ENCODE data around the gene ATP8B1.
A peak's percentile ranks its signal among the peaks of the same experiment; 100 is the strongest.
"Not testable (repeated sequence)": the region's sequence is repeated elsewhere in the genome, so short reads cannot be mapped to it uniquely, and the experiment has no call there.

The ATP8B1 gene

DNA sequence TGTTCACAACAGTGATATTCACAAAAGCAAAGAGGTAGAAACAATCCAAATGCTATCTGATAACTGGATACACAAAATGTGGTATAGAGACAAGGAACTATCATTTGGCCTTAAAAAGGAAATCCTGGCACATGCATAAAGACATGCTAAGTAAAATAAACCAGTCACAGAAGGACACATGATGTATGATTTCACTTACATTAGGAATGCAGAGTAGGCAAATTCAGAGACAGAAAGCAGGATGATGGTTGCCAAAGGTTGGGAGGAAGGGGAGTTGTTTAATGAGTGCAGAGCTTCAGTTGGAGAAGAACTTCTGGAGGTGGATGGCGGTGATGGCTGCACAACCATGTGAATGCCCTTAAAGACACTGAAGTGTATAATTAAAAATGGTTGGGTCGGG, 38.1 kb downstream of the ATP8B1 start:
- no peak for DNase-seq (ENCODE audit: low read depth)

DNA sequence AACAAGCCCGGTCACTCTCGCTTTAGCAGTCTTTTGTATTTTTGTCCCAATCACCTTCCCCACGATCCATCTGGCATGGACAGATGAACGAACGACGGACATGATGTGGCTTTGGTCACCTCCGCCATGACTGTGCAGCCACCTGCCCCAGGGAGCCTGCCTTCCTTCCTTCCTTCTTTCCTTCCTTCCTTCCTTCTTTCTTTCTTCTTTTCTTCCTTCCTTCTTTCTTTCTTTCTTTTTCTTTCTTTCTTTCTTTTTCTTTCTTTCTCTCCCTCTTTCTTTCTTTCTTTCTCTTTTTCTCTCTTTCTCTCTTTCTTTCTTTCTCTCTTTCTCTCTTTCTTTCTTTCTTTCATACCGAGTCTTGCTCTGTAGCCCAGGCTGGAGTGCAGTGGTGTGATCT, 39.0 kb downstream of the ATP8B1 start:
- DNase-seq (ENCODE audit: low read depth) = no peak

DNA sequence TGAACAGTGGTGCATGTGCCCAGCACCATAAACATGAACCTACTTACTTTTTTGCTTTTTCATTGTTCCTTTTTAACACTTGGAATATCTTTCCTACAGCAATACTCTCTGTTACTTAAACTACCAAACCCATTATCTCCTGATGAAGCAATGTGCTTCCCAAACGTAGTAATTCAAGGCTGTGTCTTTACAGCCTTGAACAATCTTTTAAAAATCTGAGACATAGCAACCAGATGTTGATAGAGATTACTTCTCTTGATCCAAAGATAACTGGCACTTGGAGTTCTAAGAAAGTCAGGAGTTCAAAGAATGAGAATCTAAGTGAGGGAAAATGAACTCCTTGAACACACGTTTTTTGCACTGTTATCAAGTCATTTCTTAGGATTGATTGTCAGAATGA, 40.4 kb downstream of the ATP8B1 start:
- no peak for DNase-seq (ENCODE audit: low read depth)

DNA sequence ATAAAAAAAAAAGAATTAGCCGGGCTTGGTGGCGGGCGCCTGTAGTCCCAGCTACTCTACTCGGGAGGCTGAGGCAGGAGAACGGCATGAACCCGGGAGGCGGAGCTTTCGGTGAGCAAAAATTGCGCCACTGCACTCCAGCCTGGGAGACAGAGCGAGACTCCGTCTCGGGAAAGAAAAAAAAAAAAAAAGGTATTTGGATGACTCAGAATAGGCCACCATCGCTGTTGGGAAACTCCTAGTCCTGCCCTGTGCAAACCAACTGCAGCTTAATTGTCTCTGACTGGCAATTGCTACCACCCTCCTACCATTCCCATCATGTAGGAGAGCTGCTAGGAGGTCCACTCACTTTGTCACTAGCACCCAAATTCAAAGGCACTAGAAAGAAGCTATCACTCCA, 43.5 kb downstream of the ATP8B1 start:
- DNase-seq (ENCODE audit: low read depth) = no peak

DNA sequence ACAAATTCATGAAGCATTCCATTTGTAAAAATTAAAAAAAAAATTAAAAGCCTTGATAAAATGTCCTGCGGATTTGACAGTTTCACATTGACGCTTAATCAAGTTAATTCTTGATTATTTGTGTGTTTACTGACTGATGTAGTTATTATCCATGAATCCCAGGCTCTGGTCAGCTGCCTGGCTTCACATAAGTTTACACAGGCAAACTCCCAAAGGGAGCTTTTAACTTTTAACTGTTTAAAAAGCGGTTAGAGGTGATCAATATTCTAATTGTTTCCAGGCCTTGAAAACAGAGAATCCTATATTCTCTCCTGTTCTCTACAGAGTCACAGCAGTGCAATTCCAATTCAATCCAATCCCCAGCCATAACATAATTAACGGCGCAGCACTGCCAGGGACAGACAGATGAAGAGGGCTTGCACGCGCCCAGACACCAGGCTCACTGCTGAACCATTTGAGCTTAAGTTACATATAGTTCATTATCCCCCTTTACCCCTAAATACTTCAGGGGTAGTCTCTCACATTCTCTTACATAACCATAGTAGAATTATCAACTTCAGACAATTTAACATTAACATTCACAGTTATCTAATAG, 47.5 kb downstream of the ATP8B1 start:
- DNase-seq (ENCODE audit: low read depth) = no peak

DNA sequence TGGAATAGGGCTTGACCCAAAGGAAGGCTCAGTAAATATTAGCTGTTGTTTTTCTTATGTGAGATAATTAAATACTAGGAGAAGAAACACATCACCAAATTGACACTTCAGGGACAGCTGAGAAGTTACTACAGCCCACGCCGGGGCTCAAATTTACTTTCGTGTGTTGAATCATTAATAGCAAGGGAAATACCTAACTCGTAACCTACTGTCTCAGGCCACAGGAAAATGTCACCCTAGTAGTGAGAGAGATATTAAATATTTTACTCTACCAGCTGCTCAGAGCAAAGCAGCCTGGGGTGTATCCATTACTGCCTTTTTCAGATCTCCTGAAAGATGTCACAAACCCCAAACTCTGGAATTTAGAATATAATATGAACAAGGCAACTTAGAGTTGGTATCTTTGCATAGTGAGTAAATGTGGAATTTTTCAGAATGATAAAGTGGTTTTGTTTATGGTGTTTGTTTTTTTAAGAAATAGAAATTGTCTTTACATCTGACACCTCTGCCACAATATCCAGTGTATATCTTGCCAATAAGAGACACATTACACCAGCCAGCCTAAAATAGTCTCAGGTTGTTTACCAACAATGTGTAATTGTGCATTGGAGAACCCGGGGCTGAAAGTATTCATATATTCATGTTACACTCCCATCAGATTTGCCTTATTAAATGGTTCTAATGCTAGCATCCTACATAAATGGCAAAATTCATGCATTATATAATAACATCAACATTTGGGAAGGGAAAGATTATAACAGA, 48.4 kb downstream of the ATP8B1 start:
- DNase-seq (ENCODE audit: low read depth) = no peak

DNA sequence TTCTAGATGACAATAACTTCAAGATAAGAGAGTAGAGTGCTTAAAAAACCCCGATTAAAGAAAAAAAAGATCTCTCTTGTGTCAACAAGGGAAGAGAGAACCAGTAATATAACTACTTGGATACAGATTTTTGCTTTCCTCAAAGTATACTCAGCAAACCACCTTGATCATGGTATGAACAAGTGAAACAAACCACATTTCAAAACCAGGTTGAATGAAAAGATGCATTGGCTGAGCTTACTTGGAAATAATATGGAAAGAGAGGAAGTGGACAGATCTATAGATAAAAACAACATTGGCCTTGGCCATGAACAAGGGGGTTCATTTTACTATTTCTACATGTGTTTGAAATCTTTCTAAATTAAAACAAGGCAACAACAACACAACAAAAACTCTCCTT, 50.1 kb downstream of the ATP8B1 start:
- no peak for DNase-seq (ENCODE audit: low read depth)

DNA sequence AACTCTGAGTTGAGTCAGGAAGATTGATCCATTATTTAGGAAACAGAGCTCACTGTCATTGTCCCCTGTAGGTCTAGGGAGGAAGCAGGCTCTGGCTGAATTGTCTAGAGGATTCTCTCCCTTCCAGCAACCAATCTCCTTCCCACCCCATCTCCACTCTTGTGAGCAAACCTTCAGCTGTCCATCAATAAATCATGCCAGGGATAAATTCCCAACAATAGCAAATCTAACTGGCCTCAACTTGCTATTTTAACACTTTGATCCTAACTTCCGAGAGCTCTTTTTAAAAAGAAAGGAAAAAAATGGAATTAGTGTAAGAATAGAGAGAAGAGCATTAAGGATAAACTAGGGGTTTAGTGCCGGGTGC, 53.5 kb downstream of the ATP8B1 start:
- DNase-seq (ENCODE audit: low read depth) = no peak

DNA sequence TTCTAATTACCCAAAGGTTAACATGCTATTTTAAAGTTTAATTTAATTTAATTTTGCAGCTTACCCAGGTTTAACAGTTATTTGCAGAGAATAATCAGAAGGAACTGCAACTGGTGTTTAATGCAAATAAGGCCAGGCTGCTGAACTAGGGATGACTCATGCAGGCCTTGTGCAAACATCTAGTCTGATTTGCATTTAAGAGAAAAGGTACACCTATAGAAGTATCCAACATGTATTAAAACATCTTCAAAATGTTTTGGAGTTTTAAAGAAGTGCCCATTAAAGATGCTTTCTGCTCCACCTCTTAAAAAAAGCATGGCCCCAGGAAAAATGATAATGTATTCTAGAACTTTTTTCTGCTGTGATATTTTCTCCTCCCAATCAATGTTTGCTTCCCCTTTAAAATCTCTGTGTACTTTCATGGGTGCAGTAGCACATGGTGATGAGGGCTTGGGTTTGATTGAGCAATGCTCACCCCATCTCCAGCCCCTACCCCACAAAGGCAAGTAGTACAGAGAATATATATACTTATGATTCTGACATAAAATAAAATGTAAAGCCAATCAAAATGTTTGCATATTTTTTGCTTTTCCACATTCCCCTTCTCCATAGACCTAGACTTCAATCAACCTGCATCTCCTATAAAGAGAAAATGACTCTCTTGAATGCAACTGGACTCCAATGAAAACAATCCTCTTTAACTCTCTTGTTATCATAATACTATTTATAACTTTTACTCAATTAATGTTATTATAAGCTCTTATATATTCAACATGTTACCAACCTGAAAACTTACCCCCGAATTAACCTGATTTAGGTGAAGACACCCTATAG, 54.1 kb downstream of the ATP8B1 start:
- peak; percentile 56 for DNase-seq (ENCODE audit: low read depth)

DNA sequence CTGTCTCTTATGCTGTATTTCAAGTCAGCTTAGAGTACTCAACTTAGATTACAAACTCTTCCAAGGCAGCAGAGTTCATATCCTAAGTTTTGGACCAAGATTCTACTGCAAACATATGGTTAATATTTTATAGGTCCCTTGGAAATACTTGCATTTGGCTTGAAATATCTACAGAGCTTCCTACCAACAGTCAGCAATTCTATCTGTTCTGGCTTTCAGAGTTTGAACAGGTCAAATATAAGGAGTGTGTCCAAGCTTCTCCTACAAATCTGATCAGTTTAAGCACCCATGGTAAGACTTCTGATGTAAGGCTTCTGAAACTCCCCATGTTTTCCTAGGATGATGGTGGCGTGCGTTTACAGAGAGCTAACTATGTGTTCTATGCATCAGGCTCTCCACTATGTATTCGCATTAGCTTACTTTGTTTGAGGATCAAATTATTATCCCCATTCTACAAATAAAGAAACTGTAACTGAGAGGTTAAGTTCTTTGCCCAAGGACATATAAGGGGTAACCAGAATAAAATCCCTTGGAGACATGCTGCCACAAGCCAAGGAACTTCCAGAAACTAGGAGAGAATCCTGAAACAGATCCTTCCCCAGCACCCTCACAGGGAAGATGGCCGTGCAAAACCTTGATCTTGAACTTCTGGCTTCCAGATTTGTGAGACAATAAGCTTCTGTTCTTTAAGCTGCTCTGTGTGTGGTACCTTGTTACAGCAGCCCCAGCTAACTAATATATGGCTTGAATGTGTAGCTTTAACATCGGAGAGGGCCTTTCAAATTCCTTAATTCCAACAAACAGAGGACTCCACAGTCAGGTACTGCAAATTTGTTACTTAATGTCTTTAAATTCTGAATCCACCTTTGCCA, 55.1 kb downstream of the ATP8B1 start:
- no peak for DNase-seq (ENCODE audit: low read depth)

DNA sequence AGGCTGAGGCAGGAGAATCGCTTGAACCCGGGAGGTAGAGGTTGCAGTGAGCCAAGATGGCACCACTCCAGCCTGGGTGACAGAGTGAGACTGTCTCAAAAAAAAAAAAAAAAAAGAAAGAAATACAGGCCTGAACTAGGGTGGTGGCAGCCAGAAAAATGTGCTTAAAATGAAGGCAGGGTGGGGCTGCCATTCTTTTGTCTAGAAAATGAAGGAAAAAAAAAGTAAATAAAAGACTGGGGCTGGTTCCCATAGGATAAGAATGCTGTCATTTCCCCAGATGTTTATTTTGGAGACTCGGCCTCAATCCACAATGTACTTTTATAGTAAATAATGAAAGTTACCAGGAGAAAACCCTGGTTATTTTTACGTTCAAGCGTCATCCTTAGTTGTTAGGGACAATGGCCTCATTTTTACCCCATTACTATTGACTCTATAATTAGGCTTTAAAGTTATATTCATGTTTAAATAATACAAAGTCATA, 58.9 kb downstream of the ATP8B1 start:
- DNase-seq (ENCODE audit: low read depth) = peak; percentile 89

DNA sequence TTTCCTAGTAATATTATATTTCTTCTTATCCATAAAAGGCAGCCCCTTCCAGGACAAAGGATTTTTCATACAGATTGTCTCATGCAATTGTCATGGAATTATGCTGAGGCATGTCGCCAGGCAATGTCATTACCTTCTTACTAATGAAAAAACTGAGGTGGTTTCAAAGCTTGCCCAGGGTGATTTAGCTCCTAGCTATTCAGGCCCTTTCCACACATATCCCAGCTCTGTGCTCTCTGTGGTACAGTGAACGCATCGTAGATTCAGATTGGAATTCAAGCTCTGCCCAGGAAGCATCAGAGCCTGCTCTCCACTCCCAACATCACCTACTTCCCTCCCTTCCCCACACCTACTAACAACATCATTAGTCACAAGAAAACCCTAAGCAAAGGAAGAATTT, 60.1 kb downstream of the ATP8B1 start:
- DNase-seq (ENCODE audit: low read depth) = peak; percentile 91

DNA sequence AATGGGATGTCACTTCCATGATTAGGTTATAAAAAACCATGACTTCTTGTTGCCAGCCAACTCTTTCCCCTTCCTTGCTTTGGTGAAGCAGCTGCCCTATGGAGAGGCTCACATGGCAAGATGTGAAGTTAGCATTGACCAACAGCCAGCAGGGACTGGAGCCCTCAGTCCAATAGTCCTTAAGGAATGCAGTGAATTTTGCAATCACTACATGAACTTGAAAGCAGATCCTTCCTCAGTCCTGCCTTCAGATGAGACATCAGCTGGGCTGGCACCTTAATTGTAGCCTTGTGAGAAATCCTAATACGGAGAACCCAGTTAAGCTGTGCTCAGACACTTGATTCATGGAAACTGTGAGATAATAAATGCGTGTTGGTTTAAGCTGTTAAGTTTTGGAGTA, 61.8 kb downstream of the ATP8B1 start:
- DNase-seq (ENCODE audit: low read depth) = peak; percentile 38

DNA sequence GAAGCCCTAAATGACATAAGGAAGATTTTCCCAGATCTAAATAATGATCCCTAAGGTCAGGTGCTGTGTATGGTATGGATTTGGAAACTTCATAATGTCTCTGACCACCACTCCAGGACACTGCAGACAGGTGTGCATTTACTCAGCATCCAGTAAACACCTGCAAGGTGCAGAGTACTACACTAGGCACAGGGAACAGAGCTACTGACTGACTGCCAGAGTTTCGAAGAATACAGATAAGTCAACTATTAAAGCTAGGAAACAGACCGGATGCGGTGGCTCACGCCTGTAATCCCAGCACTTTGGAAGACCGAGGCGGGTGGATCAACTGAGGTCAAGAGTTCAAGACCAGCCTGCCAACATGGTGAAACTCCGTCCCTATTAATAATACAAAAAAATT, 65.0 kb downstream of the ATP8B1 start:
- DNase-seq (ENCODE audit: low read depth) = no peak

DNA sequence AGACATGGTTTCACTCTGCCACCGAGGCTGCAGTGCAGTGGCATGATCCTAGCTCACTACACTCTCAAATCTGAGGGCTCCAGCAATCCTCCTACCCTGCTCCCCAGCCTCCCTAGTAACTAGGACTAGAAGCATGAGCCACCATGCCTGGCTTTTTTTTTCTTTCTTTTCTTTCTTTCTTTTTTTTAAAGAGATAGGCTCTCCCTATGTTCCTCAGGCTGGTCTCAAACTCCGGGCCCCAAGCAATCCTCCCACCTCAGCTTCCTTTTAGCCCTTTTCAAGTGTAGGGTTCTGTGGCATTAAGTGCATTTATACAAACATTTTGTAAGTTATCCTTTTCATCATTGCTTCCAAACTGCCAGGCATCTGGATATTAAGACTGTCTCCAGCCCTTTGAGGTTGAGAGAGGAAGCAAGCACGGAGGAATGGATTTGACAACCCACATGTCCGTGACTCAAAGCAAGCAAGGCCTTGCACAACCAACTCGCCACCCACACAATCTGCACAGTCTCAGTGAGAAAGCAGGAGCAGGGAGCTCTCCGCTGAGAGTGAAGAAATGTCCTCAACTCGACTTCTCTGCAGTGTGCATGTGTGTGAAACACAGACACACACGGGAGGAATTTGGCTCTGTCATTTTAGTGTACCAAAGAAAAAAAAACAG, 65.6 kb downstream of the ATP8B1 start:
- DNase-seq (ENCODE audit: low read depth) = peak; percentile 96

DNA sequence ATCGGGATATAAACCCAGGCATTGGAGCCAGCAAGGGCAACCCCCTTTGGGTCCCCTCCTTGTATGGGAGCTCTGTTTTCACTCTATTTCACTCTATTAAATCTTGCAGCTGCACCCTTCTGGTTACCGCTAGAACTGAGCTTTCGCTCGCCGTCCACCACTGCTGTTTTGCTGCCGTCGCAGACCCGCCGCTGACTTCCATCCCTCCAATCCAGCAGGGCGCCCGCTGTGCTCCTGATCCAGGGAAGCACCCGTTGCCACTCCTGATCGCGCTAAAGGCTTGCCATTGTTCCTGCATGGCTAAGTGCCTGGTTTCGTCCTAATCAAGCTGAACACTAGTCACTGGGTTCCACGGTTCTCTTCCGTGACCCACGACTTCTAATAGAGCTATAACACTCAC, 68.1 kb downstream of the ATP8B1 start:
- not testable (repeated sequence) for DNase-seq (ENCODE audit: low read depth)

DNA sequence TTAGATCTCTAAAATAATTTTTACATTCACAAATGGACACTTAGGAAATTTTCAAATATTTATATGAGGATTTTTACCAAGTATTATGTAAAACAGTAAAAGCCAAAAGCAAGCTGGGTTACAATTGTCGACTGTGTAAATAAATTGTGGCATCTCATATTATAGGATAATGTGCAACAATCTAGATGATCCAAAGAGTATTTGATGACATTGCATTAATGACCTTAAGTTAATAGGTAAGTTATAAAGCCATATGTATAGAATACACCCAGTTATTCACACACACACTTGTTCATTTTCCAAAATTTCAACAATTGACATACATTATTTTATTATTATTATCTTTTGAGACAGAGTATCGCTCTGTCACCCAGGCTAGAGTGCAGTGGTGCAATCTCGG, 69.3 kb downstream of the ATP8B1 start:
- DNase-seq (ENCODE audit: low read depth) = no peak

DNA sequence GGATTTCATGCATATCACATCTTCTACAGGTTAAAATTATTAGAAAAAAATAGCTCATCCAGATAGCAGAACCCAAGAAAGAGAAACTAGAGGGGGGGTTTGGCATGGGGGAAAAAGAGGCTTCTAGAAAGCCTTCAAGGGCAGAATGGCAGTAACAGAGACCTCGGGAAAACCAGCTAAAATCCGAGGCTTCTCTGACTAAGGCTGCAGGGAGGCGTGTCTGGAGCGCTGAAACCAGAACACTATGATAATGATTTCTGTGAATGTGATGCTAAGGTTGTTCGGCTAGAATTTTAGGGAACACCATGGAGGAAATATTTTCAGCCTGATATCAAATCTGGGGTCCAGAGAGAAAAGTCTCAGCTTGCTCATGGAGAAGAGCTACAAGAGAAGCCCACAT, 73.0 kb downstream of the ATP8B1 start:
- no peak for DNase-seq (ENCODE audit: low read depth)

DNA sequence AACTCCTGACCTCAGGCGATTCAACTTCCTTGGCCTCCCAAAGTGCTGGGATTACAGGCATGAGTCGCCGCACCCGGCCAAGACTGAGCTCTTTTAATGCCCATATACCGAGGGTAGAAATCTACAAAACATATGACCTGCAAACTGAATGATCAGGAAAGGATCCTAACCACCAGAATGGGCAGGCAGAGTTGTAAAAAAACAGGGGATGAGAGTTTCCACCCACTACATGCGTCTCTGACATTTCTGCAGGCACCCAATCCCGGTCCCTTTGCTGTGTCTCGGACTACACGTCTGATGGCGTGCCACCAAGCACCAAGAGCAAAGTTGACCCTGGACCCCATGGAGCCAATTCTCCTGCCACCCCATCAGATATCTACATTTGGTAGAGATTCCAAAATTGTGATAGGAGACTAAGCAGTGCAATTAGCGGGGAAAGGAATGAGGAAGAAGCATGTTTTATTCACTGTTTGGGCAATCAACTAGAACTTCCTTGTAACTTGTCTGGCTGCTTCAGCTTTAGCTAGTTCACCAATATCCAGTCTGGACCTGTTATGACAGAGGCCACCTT, 74.1 kb downstream of the ATP8B1 start:
- DNase-seq (ENCODE audit: low read depth) = peak; percentile 51

DNA sequence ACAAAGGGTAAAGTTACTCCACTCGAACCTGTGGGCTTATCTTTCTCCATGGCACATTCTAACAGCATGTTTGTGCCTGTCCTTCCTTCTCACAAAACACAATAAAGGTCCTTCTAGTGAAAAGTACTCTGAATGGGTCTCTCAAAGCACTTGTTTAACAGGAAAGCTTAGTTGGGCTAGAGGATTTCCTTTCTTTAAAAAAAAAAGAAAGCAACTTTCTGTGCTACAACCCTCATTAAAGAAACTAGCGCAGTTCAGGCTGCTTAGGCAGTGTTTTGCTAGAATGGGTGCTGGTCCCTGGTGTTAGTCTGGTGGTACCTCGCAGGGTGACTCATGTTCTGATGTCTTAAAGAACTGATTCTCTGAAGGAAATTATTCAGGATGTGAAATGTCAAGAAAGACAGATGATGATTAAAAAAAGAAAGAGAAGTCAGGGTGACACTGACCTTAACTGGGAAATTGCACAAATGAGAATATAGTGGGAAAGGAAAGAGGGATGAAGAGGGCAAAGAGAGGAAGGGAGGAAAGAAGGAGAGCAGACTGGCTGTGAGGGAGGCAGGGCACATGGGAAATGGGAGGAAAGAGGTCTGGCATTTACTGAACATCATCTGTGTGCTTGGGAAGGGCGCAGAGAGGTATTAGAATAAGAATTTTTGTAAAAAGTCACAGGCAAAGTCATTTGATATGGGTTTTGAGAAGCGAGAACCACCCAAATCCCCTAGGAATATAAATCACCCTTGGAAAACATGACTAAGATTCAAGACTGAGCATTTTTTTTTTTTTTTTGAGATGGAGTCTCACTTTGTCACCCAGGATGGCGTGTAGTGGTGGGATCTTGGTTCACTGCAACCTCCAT, 74.9 kb downstream of the ATP8B1 start:
- DNase-seq (ENCODE audit: low read depth) = peak; percentile 63
